Ishikawa (cell line): Measurements from ENCODE around the gene NPAS2.

Source experiments
- CEBPB ChIP-seq: IDR thresholded peaks from 2 replicates; pipeline ENCODE4 v1.6.1; 2012
- CREB1 ChIP-seq: IDR thresholded peaks from 2 replicates; pipeline ENCODE4 v1.6.1; 2012; ENCODE audit warnings: low read depth
- EGR1 ChIP-seq: IDR thresholded peaks from 2 replicates; pipeline ENCODE4 v1.6.1; 2012
- EP300 ChIP-seq: IDR thresholded peaks from 2 replicates; pipeline ENCODE4 v1.6.1; 2012; ENCODE audit warnings: borderline replicate concordance
- FOXM1 ChIP-seq: IDR thresholded peaks from 2 replicates; pipeline ENCODE4 v1.6.1; 2012; ENCODE audit warnings: low read depth, borderline replicate concordance
- MAX ChIP-seq: IDR thresholded peaks from 2 replicates; pipeline ENCODE4 v1.6.1; 2012
- NFIC ChIP-seq: IDR thresholded peaks from 2 replicates; pipeline ENCODE4 v1.6.1; 2012
- RAD21 ChIP-seq: IDR thresholded peaks from 2 replicates; pipeline ENCODE4 v1.6.1; 2012; ENCODE audit warnings: low read depth
- REST ChIP-seq: IDR thresholded peaks from 2 replicates; pipeline ENCODE4 v1.6.1; 2012; ENCODE audit warnings: low read depth, mild to moderate bottlenecking
- TAF1 ChIP-seq: IDR thresholded peaks from 2 replicates; pipeline ENCODE4 v1.6.1; 2012; ENCODE audit warnings: low read depth, mild to moderate bottlenecking
- TCF12 ChIP-seq: IDR thresholded peaks from 2 replicates; pipeline ENCODE4 v1.6.1; 2012; ENCODE audit warnings: low read depth
- TEAD4 ChIP-seq: IDR thresholded peaks from 2 replicates; pipeline ENCODE4 v1.6.1; 2012
- YY1 ChIP-seq: IDR thresholded peaks from 2 replicates; pipeline ENCODE4 v1.6.1; 2012; ENCODE audit warnings: low read depth
- ZBTB7A ChIP-seq: IDR thresholded peaks from 2 replicates; pipeline ENCODE4 v1.6.1; 2012; ENCODE audit warnings: low read depth
- TF ChIP-seq, protein P1 (sequence below): IDR thresholded peaks from 2 replicates; pipeline ENCODE4 v1.6.1; 2012

NPAS2 gene

DNA sequence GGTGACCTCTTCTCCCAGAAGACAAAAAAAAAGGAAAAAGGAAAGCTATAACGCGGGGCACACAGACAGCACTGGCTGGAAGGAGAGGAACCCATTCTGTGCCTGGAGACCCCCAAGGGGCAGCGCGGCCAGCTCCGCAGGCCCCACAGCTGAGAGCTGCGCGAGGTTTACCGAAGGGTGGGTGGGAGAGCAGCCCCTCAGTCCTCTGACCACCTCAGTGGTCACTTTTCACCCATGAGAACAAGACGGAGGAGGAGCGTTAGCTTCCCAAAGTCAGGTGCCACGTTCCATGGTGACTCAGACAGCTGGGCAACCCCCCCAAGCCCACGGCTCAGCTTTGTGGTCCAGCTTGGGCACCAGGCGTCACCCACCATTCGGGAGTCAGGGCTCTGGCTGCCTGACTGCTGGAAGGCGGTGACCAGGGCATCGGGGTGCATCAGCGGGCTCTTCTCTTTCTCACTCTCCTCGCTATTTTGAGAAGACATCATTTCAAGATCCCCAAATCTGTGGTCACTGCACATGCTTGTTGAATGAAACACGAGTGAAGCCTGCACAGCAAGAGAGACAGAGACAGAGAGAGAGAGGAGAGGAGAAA is 217.3 kb downstream of the NPAS2 start:
- TF ChIP-seq FOXM1 (no peak), REST (no peak), NFIC (no peak), YY1 (no peak), RAD21 (no peak), TAF1 (no peak), ZBTB7A (no peak), CREB1 (no peak), CEBPB (no peak), TCF12 (no peak), EGR1 (no peak), EP300 (no peak), TEAD4 (no peak), MAX (no peak)
- TF ChIP-seq, protein P1, sequence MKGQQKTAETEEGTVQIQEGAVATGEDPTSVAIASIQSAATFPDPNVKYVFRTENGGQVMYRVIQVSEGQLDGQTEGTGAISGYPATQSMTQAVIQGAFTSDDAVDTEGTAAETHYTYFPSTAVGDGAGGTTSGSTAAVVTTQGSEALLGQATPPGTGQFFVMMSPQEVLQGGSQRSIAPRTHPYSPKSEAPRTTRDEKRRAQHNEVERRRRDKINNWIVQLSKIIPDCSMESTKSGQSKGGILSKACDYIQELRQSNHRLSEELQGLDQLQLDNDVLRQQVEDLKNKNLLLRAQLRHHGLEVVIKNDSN = no peak

GRCh38 chr2:101038455-101039255 is 218.7 kb downstream of the NPAS2 start:
- no peak for TF ChIP-seq CREB1
- no peak for TF ChIP-seq TAF1
- no peak for TF ChIP-seq YY1
- peak; percentile 62 for TF ChIP-seq RAD21
- TF ChIP-seq TEAD4 = no peak
- TF ChIP-seq TCF12 = no peak
- no peak for TF ChIP-seq MAX
- TF ChIP-seq CEBPB = peak; percentile 80
- no peak for TF ChIP-seq EP300
- no peak for TF ChIP-seq NFIC
- TF ChIP-seq REST = no peak

- TF ChIP-seq EP300 (no peak), TAF1 (no peak), CEBPB (no peak), MAX (no peak), YY1 (no peak), EGR1 (no peak), REST (no peak), TEAD4 (no peak), CREB1 (no peak), ZBTB7A (no peak), RAD21 (no peak)
- TF ChIP-seq, protein P1 = no peak
Measured at GRCh38 chr2:101040072-101040471, 220.1 kb downstream of the NPAS2 start.

- TF ChIP-seq MAX (no peak), CEBPB (no peak), CREB1 (no peak), FOXM1 (no peak), NFIC (no peak), RAD21 (no peak), YY1 (no peak), TCF12 (no peak), EGR1 (no peak), TAF1 (no peak), ZBTB7A (no peak), TEAD4 (no peak), REST (no peak), EP300 (no peak)
- TF ChIP-seq, protein P1 = no peak
Measured at GRCh38 chr2:101040761-101041160, 220.8 kb downstream of the NPAS2 start.
